Measurements from ENCODE around the gene MKX.

The MKX gene

GRCh38 chr10:27661514-27662286 lies 83.9 kb downstream of the MKX start:
- H3K4me3 ChIP-seq = no peak overlapping the region
- no peaks in the 10 kb centered on the region for H3K9me3 ChIP-seq
- DNase-seq = no peak
- intact Hi-C loops (cut with DNase I; ENCODE audit: low total_unique reads) = no loop called here
- H3K27ac ChIP-seq = no peak overlapping the region
- H3K4me1 ChIP-seq = no peaks in the 10 kb centered on the region
- no peak for TF ChIP-seq CTCF (IDR thresholded peaks at IDR 0.05)
- H3K27me3 ChIP-seq = no peaks in the 10 kb centered on the region
- H3K36me3 ChIP-seq = no peaks in the 10 kb centered on the region

GRCh38 chr10:27660711-27661110 lies 84.9 kb downstream of the MKX start:
- intact Hi-C loops (cut with DNase I; ENCODE audit: low total_unique reads) = no loop called here
- no peak for TF ChIP-seq CTCF (IDR thresholded peaks at IDR 0.05)

GRCh38 chr10:27660268-27660667 lies 85.4 kb downstream of the MKX start:
- no peak for TF ChIP-seq CTCF (IDR thresholded peaks at IDR 0.05)
- intact Hi-C loops (cut with DNase I; ENCODE audit: low total_unique reads) = no loop called here
- no peaks in the 10 kb centered on the region for H3K27me3 ChIP-seq
- no peak overlapping the region for H3K4me3 ChIP-seq
- DNase-seq = no peak
- H3K27ac ChIP-seq = no peak overlapping the region
- H3K36me3 ChIP-seq = no peaks in the 10 kb centered on the region
- no peaks in the 10 kb centered on the region for H3K4me1 ChIP-seq
- H3K9me3 ChIP-seq = no peaks in the 10 kb centered on the region

More at GRCh38 chr10:27660711-27661110, 84.9 kb downstream of the MKX start:
- H3K36me3 ChIP-seq = no peaks in the 10 kb centered on the region
- no peak overlapping the region for H3K27ac ChIP-seq
- no peak for DNase-seq
- H3K4me3 ChIP-seq = no peak overlapping the region
- H3K4me1 ChIP-seq = no peaks in the 10 kb centered on the region
- H3K9me3 ChIP-seq = no peaks in the 10 kb centered on the region
- H3K27me3 ChIP-seq = no peaks in the 10 kb centered on the region

GRCh38 chr10:27659786-27660185 lies 85.8 kb downstream of the MKX start:
- Histone ChIP-seq H3K27me3 (no peaks in the 10 kb centered on the region), H3K27ac (no peak overlapping the region), H3K36me3 (no peaks in the 10 kb centered on the region), H3K4me1 (no peaks in the 10 kb centered on the region), H3K9me3 (no peaks in the 10 kb centered on the region), H3K4me3 (no peak overlapping the region)
- no peak for DNase-seq
- TF ChIP-seq CTCF (IDR thresholded peaks at IDR 0.05) = no peak
- intact Hi-C loops (cut with DNase I; ENCODE audit: low total_unique reads) = no loop called here

- Histone ChIP-seq H3K4me3 (no peak overlapping the region), H3K27ac (no peak overlapping the region), H3K27me3 (no peaks in the 10 kb centered on the region), H3K4me1 (no peaks in the 10 kb centered on the region), H3K36me3 (no peaks in the 10 kb centered on the region), H3K9me3 (no peaks in the 10 kb centered on the region)
- DNase-seq = no peak
- intact Hi-C loops (cut with DNase I; ENCODE audit: low total_unique reads) = no loop called here
- no peak for TF ChIP-seq CTCF (IDR thresholded peaks at IDR 0.05)
Observed at GRCh38 chr10:27658788-27659187, 86.8 kb downstream of the MKX start.

All from tibial artery (tissue), 4 donors.